Nephron progenitor cell (in vitro differentiated cells): ENCODE measurements around the gene ADNP2.

Experiments used
- DNase-seq: peaks from one replicate; pipeline ENCODE4 v3.0.0; 2021
- H3K27ac Mint-ChIP-seq: 2 replicates; pipeline ENCODE4 v1.8.0; 2021; ENCODE audit warnings: mild to moderate bottlenecking, moderate library complexity, mixed read lengths
- H3K27me3 Mint-ChIP-seq: 2 replicates; pipeline ENCODE4 v1.8.0; 2021; ENCODE audit warnings: mild to moderate bottlenecking, low read depth, mixed read lengths; ENCODE audit not compliant: poor library complexity
- H3K36me3 Mint-ChIP-seq: 2 replicates; pipeline ENCODE4 v1.8.0; 2021; ENCODE audit warnings: low read depth, mixed read lengths
- H3K4me1 Mint-ChIP-seq: 2 replicates; pipeline ENCODE4 v1.8.0; 2021; ENCODE audit warnings: mixed read lengths
- H3K4me3 Mint-ChIP-seq: 2 replicates; pipeline ENCODE4 v1.8.0; 2021; ENCODE audit warnings: mild to moderate bottlenecking, moderate library complexity, mixed read lengths
- H3K9me3 Mint-ChIP-seq: 2 replicates; pipeline ENCODE4 v1.8.0; 2021; ENCODE audit warnings: mild to moderate bottlenecking, moderate library complexity, mixed read lengths
- CTCF ChIP-seq: fragments of 200-600 bp; sonication (generic); IDR thresholded peaks from 2 replicates; pipeline ENCODE4 v1.5.0; 2021; ENCODE audit warnings: antibody characterized with exemption

Gene ADNP2

GRCh38 chr18:80068571-80069272 lies 40.3 kb upstream of the ADNP2 start:
- DNase-seq = no peak
- H3K36me3 Mint-ChIP-seq = peaks cover 23% of the 10 kb centered on the region
- H3K4me3 Mint-ChIP-seq = no peak overlapping the region
- H3K27ac Mint-ChIP-seq = peak overlapping the region; percentile 46
- H3K4me1 Mint-ChIP-seq = no peaks in the 10 kb centered on the region
- TF ChIP-seq CTCF = no peak
- peaks cover 18% of the 10 kb centered on the region for H3K9me3 Mint-ChIP-seq
- H3K27me3 Mint-ChIP-seq = no peaks in the 10 kb centered on the region

- no peak for TF ChIP-seq CTCF
- no peaks in the 10 kb centered on the region for H3K4me1 Mint-ChIP-seq
- H3K27ac Mint-ChIP-seq = no peak overlapping the region
- peaks cover 24% of the 10 kb centered on the region for H3K36me3 Mint-ChIP-seq
- peaks cover 23% of the 10 kb centered on the region for H3K9me3 Mint-ChIP-seq
- DNase-seq = no peak
- H3K27me3 Mint-ChIP-seq = no peaks in the 10 kb centered on the region
- no peak overlapping the region for H3K4me3 Mint-ChIP-seq
Observed at GRCh38 chr18:80070825-80071224, 38.2 kb upstream of the ADNP2 start.

- no peak for TF ChIP-seq CTCF
- DNase-seq = no peak
- H3K36me3 Mint-ChIP-seq = peaks cover 44% of the 10 kb centered on the region
- H3K9me3 Mint-ChIP-seq = peaks cover 49% of the 10 kb centered on the region
- no peaks in the 10 kb centered on the region for H3K4me1 Mint-ChIP-seq
- no peak overlapping the region for H3K27ac Mint-ChIP-seq
- H3K4me3 Mint-ChIP-seq = no peak overlapping the region
- H3K27me3 Mint-ChIP-seq = no peaks in the 10 kb centered on the region
Observed at GRCh38 chr18:80074183-80074582, 34.9 kb upstream of the ADNP2 start.

GRCh38 chr18:80074697-80075096 lies 34.4 kb upstream of the ADNP2 start:
- H3K9me3 Mint-ChIP-seq = peaks cover 49% of the 10 kb centered on the region
- DNase-seq = no peak
- no peak for TF ChIP-seq CTCF

GRCh38 chr18:80075940-80076339 lies 33.1 kb upstream of the ADNP2 start:
- Mint-ChIP-seq H3K4me1 (no peaks in the 10 kb centered on the region), H3K27ac (no peak overlapping the region), H3K36me3 (peaks cover 40% of the 10 kb centered on the region), H3K9me3 (peaks cover 43% of the 10 kb centered on the region), H3K27me3 (peaks cover 3% of the 10 kb centered on the region), H3K4me3 (no peak overlapping the region)
- no peak for DNase-seq
- no peak for TF ChIP-seq CTCF

More at GRCh38 chr18:80074697-80075096, 34.4 kb upstream of the ADNP2 start:
- Mint-ChIP-seq H3K4me3 (no peak overlapping the region), H3K27me3 (peaks cover 2% of the 10 kb centered on the region), H3K27ac (no peak overlapping the region), H3K36me3 (peaks cover 43% of the 10 kb centered on the region), H3K4me1 (no peaks in the 10 kb centered on the region)

GRCh38 chr18:80076379-80076778 lies 32.7 kb upstream of the ADNP2 start:
- H3K4me1 Mint-ChIP-seq = no peaks in the 10 kb centered on the region

More at GRCh38 chr18:80076379-80076778, 32.7 kb upstream of the ADNP2 start:
- Mint-ChIP-seq H3K36me3 (peaks cover 40% of the 10 kb centered on the region), H3K27me3 (peaks cover 3% of the 10 kb centered on the region), H3K9me3 (peaks cover 43% of the 10 kb centered on the region), H3K4me3 (no peak overlapping the region), H3K27ac (no peak overlapping the region)
- DNase-seq = no peak
- no peak for TF ChIP-seq CTCF
